Liver (tissue), 9 donors: Measurements from ENCODE around the gene MAPKBP1. TPM values are rescaled to one million over a fixed set of nuclear protein-coding genes. Genes with fewer than 3 reads are reported as not detected.

Source experiments
- DNase-seq: peaks from one replicate; pipeline ENCODE4 v3.0.0-alpha.2; 2017; ENCODE audit warnings: low spot score
- H3K27ac ChIP-seq, 2 donors: one replicate each; pipeline ENCODE4 v1.7.0; 2013; ENCODE audit warnings: inconsistent platforms in 2 of 2, low read length in 2 of 2, control low read depth in 1 of 2, low read depth in 1 of 2, mild to moderate bottlenecking in 1 of 2
- H3K27me3 ChIP-seq, 4 donors: one replicate each; pipeline versions ENCODE4 v1.6.1 to v1.7.0; 2013; ENCODE audit warnings: low read length in 3 of 4, inconsistent platforms in 1 of 4, mild to moderate bottlenecking in 1 of 4, moderate library complexity in 1 of 4; ENCODE audit not compliant: control insufficient read depth in 4 of 4, insufficient read depth in 4 of 4
- H3K36me3 ChIP-seq, 4 donors: one replicate each; pipeline versions ENCODE4 v1.6.1 to v1.7.0; 2013; ENCODE audit warnings: low read length in 3 of 4, mild to moderate bottlenecking in 3 of 4, low read depth in 1 of 4, moderate library complexity in 1 of 4; ENCODE audit not compliant: control insufficient read depth in 4 of 4, insufficient read depth in 3 of 4
- H3K4me1 ChIP-seq, 4 donors: one replicate each; pipeline versions ENCODE4 v1.6.1 to v1.7.0; 2013; ENCODE audit warnings: low read length in 3 of 4, mild to moderate bottlenecking in 3 of 4, moderate library complexity in 1 of 4; ENCODE audit not compliant: control insufficient read depth in 4 of 4, insufficient read depth in 4 of 4
- H3K4me3 ChIP-seq, 3 donors: one replicate each; pipeline versions ENCODE4 v1.6.1 to v1.7.0; 2013; ENCODE audit warnings: low read length in 3 of 3, control low read depth in 1 of 3, low read depth in 1 of 3, mild to moderate bottlenecking in 1 of 3
- H3K9ac ChIP-seq, 2 donors: one replicate each; pipeline ENCODE4 v1.7.0; 2013; ENCODE audit warnings: low read length in 2 of 2, mild to moderate bottlenecking in 2 of 2, moderate library complexity in 2 of 2, control low read depth in 1 of 2, low read depth in 1 of 2
- H3K9me3 ChIP-seq, 4 donors: one replicate each; pipeline versions ENCODE4 v1.6.1 to v1.7.0; 2013; ENCODE audit warnings: low read length in 3 of 4; ENCODE audit not compliant: control insufficient read depth in 4 of 4
- ATF3 ChIP-seq: IDR thresholded peaks from 2 replicates; pipeline ENCODE4 v1.6.1; 2016; ENCODE audit warnings: antibody characterized with exemption
- EGR1 ChIP-seq, 2 donors: IDR thresholded peaks; 2 replicates each; pipeline ENCODE4 v1.6.1; 2016 to 2018; ENCODE audit warnings: antibody characterized with exemption in 2 of 2, low read depth in 2 of 2
- FOXA1 ChIP-seq: IDR thresholded peaks from 2 replicates; pipeline ENCODE4 v1.6.1; 2016; ENCODE audit warnings: antibody characterized with exemption
- FOXA2 ChIP-seq: IDR thresholded peaks from 2 replicates; pipeline ENCODE4 v1.6.1; 2016; ENCODE audit warnings: antibody characterized with exemption
- GABPA ChIP-seq, 2 donors: IDR thresholded peaks in 1 of 2; conservative IDR thresholded peaks in 1 of 2; 2 replicates each; pipeline ENCODE4 v1.6.1; 2016; ENCODE audit warnings: antibody characterized with exemption in 2 of 2, mild to moderate bottlenecking in 1 of 2, moderate library complexity in 1 of 2
- HNF4A ChIP-seq, 2 donors: conservative IDR thresholded peaks; 2 replicates each; pipeline ENCODE4 v1.6.1; 2016; ENCODE audit warnings: antibody characterized with exemption in 2 of 2, mild to moderate bottlenecking in 2 of 2
- HNF4G ChIP-seq: IDR thresholded peaks from 2 replicates; pipeline ENCODE4 v1.6.1; 2016; ENCODE audit warnings: antibody characterized with exemption
- JUND ChIP-seq, 2 donors: IDR thresholded peaks; 2 replicates each; pipeline ENCODE4 v1.6.1; 2016; ENCODE audit warnings: antibody characterized with exemption in 2 of 2
- NR2F2 ChIP-seq: IDR thresholded peaks from 2 replicates; pipeline ENCODE4 v1.6.1; 2016; ENCODE audit warnings: antibody characterized with exemption
- RAD21 ChIP-seq, 2 donors: IDR thresholded peaks; 2 replicates each; pipeline ENCODE4 v1.6.1; 2016; ENCODE audit warnings: antibody characterized with exemption in 2 of 2, mild to moderate bottlenecking in 2 of 2
- RXRA ChIP-seq, 2 donors: IDR thresholded peaks; 2 replicates each; pipeline ENCODE4 v1.6.1; 2017 to 2018; ENCODE audit warnings: antibody characterized with exemption in 2 of 2, mild to moderate bottlenecking in 1 of 2
- SP1 ChIP-seq: IDR thresholded peaks from 2 replicates; pipeline ENCODE4 v1.6.1; 2018; ENCODE audit warnings: antibody characterized with exemption, mild to moderate bottlenecking
- YY1 ChIP-seq: IDR thresholded peaks from 2 replicates; pipeline ENCODE4 v1.6.1; 2016; ENCODE audit warnings: antibody characterized with exemption, mild to moderate bottlenecking
- WGBS: extraction: QIAGEN DNeasy Blood & Tissue Kit; methylation state at CpG from one replicate; pipeline ENCODE4 v1.1.7; 2013; 5-methylcytosine and 5-hydroxymethylcytosine counted together
- polyA plus RNA-seq, 2 donors: library from polyadenylated mRNA; stranded (reverse) in 1 of 2; unstranded in 1 of 2; fragments of 200-250 nt in 1 of 2; fragments of >200 nt in 1 of 2; fragmentation: Nextera tagmentation in 1 of 2; extraction: Ambion mirVana in 1 of 2; gene quantifications; one replicate each; pipeline versions ENCODE4 v1.2.1 to v1.2.3, GENCODE V29; 2013 to 2015
- total RNA-seq, 2 donors: library from RNA; depleted of rRNA; stranded (reverse); fragments of >200 nt; gene quantifications; one replicate each; pipeline ENCODE4 v1.2.3, GENCODE V29; 2014
- TF ChIP-seq, protein P1 (sequence below): fragments of 150-350 bp; IDR thresholded peaks from 2 replicates; pipeline ENCODE4 v1.5.1; 2017; ENCODE audit warnings: improper control_type of control experiment, low read depth, low read length; ENCODE audit not compliant: missing input control
- TF ChIP-seq, protein P2 (sequence below): IDR thresholded peaks from 2 replicates; pipeline ENCODE4 v1.6.1; 2016; ENCODE audit warnings: antibody characterized with exemption
- TF ChIP-seq, protein P3 (sequence below): IDR thresholded peaks from 2 replicates; pipeline ENCODE4 v1.6.1; 2016; ENCODE audit warnings: antibody characterized with exemption, mild to moderate bottlenecking
- donor health status: healthy.
- donor health status: healthy.
- donor health status: healthy.
- donor health status: healthy.
- donor health status: healthy.

MAPKBP1 gene
- total and polyA plus RNA-seq, 4 donors = 0.89 to 10.3 (median 2.7) TPM

GRCh38 chr15:41821831-41822230, 47.5 kb downstream of the MAPKBP1 start:
- Histone ChIP-seq H3K9me3 (no peaks in the 10 kb centered on the region), H3K36me3 (peaks cover 3 to 46% (median 14%) of the 10 kb centered on the region in 4 donors), H3K4me3 (no peak overlapping the region), H3K27ac (no peak overlapping the region), H3K27me3 (no peaks in the 10 kb centered on the region), H3K4me1 (no peaks in the 10 kb centered on the region), H3K9ac (no peak overlapping the region)
- WGBS = 93% methylated on average over 4 of the region's 4 CpGs
- no peak for DNase-seq
- TF ChIP-seq SP1 (no peak), YY1 (no peak), FOXA2 (no peak), JUND (IDR thresholded peaks at IDR 0.05) (no peak), HNF4G (no peak), ATF3 (no peak), EGR1 (IDR thresholded peaks at IDR 0.05; ENCODE audit: low read depth in 2 of 2) (no peak), HNF4A (conservative IDR thresholded peaks at IDR 0.05) (no peak), GABPA (IDR thresholded peaks at IDR 0.05 in 1 of 2, conservative IDR thresholded peaks at IDR 0.05 in 1 of 2) (no peak), RXRA (IDR thresholded peaks at IDR 0.05) (no peak), RAD21 (IDR thresholded peaks at IDR 0.05) (no peak), NR2F2 (no peak), FOXA1 (no peak)
- TF ChIP-seq, protein P1, sequence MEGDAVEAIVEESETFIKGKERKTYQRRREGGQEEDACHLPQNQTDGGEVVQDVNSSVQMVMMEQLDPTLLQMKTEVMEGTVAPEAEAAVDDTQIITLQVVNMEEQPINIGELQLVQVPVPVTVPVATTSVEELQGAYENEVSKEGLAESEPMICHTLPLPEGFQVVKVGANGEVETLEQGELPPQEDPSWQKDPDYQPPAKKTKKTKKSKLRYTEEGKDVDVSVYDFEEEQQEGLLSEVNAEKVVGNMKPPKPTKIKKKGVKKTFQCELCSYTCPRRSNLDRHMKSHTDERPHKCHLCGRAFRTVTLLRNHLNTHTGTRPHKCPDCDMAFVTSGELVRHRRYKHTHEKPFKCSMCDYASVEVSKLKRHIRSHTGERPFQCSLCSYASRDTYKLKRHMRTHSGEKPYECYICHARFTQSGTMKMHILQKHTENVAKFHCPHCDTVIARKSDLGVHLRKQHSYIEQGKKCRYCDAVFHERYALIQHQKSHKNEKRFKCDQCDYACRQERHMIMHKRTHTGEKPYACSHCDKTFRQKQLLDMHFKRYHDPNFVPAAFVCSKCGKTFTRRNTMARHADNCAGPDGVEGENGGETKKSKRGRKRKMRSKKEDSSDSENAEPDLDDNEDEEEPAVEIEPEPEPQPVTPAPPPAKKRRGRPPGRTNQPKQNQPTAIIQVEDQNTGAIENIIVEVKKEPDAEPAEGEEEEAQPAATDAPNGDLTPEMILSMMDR = no peak
- TF ChIP-seq, protein P2, sequence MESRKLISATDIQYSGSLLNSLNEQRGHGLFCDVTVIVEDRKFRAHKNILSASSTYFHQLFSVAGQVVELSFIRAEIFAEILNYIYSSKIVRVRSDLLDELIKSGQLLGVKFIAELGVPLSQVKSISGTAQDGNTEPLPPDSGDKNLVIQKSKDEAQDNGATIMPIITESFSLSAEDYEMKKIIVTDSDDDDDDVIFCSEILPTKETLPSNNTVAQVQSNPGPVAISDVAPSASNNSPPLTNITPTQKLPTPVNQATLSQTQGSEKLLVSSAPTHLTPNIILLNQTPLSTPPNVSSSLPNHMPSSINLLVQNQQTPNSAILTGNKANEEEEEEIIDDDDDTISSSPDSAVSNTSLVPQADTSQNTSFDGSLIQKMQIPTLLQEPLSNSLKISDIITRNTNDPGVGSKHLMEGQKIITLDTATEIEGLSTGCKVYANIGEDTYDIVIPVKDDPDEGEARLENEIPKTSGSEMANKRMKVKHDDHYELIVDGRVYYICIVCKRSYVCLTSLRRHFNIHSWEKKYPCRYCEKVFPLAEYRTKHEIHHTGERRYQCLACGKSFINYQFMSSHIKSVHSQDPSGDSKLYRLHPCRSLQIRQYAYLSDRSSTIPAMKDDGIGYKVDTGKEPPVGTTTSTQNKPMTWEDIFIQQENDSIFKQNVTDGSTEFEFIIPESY = no peak
- TF ChIP-seq, protein P3, sequence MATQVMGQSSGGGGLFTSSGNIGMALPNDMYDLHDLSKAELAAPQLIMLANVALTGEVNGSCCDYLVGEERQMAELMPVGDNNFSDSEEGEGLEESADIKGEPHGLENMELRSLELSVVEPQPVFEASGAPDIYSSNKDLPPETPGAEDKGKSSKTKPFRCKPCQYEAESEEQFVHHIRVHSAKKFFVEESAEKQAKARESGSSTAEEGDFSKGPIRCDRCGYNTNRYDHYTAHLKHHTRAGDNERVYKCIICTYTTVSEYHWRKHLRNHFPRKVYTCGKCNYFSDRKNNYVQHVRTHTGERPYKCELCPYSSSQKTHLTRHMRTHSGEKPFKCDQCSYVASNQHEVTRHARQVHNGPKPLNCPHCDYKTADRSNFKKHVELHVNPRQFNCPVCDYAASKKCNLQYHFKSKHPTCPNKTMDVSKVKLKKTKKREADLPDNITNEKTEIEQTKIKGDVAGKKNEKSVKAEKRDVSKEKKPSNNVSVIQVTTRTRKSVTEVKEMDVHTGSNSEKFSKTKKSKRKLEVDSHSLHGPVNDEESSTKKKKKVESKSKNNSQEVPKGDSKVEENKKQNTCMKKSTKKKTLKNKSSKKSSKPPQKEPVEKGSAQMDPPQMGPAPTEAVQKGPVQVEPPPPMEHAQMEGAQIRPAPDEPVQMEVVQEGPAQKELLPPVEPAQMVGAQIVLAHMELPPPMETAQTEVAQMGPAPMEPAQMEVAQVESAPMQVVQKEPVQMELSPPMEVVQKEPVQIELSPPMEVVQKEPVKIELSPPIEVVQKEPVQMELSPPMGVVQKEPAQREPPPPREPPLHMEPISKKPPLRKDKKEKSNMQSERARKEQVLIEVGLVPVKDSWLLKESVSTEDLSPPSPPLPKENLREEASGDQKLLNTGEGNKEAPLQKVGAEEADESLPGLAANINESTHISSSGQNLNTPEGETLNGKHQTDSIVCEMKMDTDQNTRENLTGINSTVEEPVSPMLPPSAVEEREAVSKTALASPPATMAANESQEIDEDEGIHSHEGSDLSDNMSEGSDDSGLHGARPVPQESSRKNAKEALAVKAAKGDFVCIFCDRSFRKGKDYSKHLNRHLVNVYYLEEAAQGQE = no peak

DNA sequence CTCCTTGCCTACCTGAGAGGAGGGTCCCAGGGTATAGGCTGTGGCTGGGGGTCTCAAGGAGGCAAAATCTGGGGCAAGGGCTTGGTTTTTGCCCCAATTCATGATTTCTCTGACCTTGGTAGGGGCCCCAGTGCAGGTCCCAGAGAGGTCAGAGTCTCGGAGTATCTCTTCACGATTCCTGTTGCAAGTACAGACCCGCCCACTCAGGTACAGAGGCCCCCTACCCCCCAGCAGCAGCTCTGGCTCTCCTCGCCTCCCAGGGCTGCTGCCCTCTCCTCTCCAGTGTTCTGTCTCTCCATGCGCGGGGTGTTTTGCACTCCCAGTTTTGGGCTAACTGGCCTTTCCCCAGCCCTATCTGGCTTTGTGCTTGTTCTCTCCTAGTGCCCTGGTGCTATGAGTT, 48.2 kb downstream of the MAPKBP1 start:
- Histone ChIP-seq H3K9me3 (no peaks in the 10 kb centered on the region), H3K36me3 (peaks cover 3 to 40% (median 12%) of the 10 kb centered on the region in 4 donors), H3K4me1 (peaks cover 0 to 4% (median 3%) of the 10 kb centered on the region in 4 donors), H3K4me3 (no peak overlapping the region), H3K27me3 (no peaks in the 10 kb centered on the region), H3K9ac (no peak overlapping the region), H3K27ac (no peak overlapping the region)
- WGBS = 95% methylated on average over 6 of the region's 6 CpGs
- TF ChIP-seq, protein P1 = no peak
- DNase-seq = no peak
